ENCODE measurements around the gene MAN2A1. TPM values are rescaled to one million over a fixed set of nuclear protein-coding genes. Genes with fewer than 3 reads are reported as not detected.

The MAN2A1 gene
- total and polyA plus RNA-seq, 10 donors = 9.5 to 84.8 (median 54.5) TPM

DNA sequence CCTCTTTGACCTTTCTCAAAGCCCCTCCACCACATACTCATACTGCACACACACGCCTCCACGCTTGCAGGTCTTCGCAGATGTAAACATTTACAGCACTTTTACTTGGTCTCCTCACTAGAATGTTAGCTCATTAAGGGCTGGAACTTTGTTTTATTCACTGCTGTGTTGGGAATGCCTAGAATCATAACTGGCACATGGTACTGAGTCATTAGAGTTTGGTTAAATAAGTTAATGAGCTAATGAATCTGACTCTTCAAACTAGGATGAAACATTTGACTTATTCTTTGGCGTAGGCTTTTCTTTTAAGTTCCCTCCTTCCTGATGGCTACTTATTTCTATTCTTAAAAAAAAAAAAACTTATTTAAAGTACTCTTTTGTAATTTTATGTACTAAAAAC is 28.9 kb downstream of the MAN2A1 start:
- TF ChIP-seq, protein P1, sequence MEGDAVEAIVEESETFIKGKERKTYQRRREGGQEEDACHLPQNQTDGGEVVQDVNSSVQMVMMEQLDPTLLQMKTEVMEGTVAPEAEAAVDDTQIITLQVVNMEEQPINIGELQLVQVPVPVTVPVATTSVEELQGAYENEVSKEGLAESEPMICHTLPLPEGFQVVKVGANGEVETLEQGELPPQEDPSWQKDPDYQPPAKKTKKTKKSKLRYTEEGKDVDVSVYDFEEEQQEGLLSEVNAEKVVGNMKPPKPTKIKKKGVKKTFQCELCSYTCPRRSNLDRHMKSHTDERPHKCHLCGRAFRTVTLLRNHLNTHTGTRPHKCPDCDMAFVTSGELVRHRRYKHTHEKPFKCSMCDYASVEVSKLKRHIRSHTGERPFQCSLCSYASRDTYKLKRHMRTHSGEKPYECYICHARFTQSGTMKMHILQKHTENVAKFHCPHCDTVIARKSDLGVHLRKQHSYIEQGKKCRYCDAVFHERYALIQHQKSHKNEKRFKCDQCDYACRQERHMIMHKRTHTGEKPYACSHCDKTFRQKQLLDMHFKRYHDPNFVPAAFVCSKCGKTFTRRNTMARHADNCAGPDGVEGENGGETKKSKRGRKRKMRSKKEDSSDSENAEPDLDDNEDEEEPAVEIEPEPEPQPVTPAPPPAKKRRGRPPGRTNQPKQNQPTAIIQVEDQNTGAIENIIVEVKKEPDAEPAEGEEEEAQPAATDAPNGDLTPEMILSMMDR (IDR thresholded peaks at IDR 0.05 in 8 of 11, conservative IDR thresholded peaks at IDR 0.05 in 3 of 11) = no peak
- no peak for TF ChIP-seq POLR2AphosphoS5 (IDR thresholded peaks at IDR 0.05)
- TF ChIP-seq POLR2A (IDR thresholded peaks at IDR 0.05) = no peak
- Histone ChIP-seq H3K4me3 (no peak overlapping the region), H3K27me3 (replicated peaks in 1 of 7) (no peaks in the 10 kb centered on the region), H3K9me3 (no peaks in the 10 kb centered on the region), H3K4me1 (peaks cover 0 to under 1% (median 0%) of the 10 kb centered on the region in 6 donors), H3K27ac (no peak overlapping the region), H3K36me3 (peaks cover 0 to 48% (median 15%) of the 10 kb centered on the region in 6 donors)
- WGBS, 5 donors = 85 to 99% (median 96%) methylated on average over 4 of the region's 4 CpGs
- DNase-seq = no peak
- intact Hi-C loops (cut with DNase I; ENCODE audit: low total_unique reads) = no loop called here

DNA sequence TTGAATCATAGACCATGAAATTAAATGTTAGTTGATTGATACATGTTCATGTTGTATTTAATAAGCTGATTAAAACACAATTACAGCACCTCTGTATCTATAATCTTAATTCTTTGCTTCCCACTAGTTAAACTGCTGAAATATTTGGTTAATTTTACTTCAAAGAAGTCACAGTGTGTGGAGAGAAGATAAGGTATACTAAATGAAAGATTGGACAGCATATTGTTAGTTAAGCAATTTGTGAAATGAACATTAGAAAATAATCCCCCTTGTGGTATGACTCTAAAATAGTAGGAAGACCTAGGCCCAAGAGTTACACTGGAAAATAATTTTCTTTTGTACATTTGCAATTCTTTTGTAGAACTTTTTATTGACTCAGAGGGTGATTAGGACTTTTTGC is 30.3 kb downstream of the MAN2A1 start:
- Histone ChIP-seq H3K27me3 (replicated peaks in 1 of 7) (no peaks in the 10 kb centered on the region), H3K27ac (no peak overlapping the region), H3K4me3 (no peak overlapping the region), H3K4me1 (no peaks in the 10 kb centered on the region), H3K9me3 (no peaks in the 10 kb centered on the region), H3K36me3 (peaks cover 0 to 38% (median 15%) of the 10 kb centered on the region in 6 donors)
- no peak for DNase-seq
- TF ChIP-seq POLR2AphosphoS5 (IDR thresholded peaks at IDR 0.05) (no peak), POLR2A (IDR thresholded peaks at IDR 0.05) (no peak)
- TF ChIP-seq, protein P1 (IDR thresholded peaks at IDR 0.05 in 8 of 11, conservative IDR thresholded peaks at IDR 0.05 in 3 of 11) = no peak
- intact Hi-C loops (cut with DNase I; ENCODE audit: low total_unique reads) = no loop called here

DNA sequence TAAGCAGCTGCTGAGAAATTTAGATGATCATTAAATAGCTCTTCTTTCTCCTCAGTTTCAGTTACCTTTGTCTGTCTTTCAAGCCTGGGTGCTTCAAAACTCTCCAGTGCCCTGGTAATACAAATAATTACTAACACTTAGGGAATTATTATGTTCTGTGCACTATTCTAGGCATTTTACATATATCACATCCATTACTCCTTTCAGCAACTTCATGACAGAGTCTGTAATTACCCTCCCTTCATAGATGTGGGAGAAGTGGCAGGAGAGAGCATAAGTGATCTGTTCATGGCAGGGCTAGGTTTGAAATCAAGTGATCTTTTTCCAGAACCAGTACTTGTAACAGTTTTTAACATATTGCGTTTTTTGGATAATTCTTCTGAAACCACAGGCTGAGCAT is 32.0 kb downstream of the MAN2A1 start:
- Histone ChIP-seq H3K27me3 (replicated peaks in 1 of 7) (no peaks in the 10 kb centered on the region), H3K36me3 (peaks cover 0 to 25% (median 13%) of the 10 kb centered on the region in 6 donors), H3K9me3 (no peaks in the 10 kb centered on the region), H3K4me1 (no peaks in the 10 kb centered on the region), H3K27ac (no peak overlapping the region), H3K4me3 (no peak overlapping the region)
- intact Hi-C loops (cut with DNase I; ENCODE audit: low total_unique reads) = no loop called here
- no peak for DNase-seq
- 89 to 97% (median 95%) methylated on average over 1 of the region's 1 CpG for WGBS, 5 donors
- TF ChIP-seq, protein P1 (IDR thresholded peaks at IDR 0.05 in 8 of 11, conservative IDR thresholded peaks at IDR 0.05 in 3 of 11) = no peak
- no peak for TF ChIP-seq POLR2A (IDR thresholded peaks at IDR 0.05)
- no peak for TF ChIP-seq POLR2AphosphoS5 (IDR thresholded peaks at IDR 0.05)

DNA sequence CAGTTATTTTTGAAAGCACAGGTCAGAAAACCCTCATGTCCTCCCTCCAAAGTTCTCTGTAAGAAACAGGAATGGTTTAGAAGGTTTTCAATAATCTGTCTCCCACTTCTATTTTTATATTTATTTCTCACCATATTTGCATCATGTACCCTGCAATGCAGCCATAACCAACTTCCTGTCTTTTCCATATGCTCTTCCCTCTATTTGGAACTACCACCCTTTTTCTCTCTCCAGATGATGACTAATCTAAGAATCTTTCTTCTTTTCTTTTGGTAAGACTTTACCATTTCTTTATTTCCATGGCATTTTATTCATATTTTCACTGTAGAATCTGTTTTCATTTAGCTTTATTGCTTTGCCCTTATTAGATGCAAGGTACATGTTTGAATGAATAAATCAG is 33.9 kb downstream of the MAN2A1 start:
- no peaks in the 10 kb centered on the region for H3K9me3 ChIP-seq
- no peak for DNase-seq
- H3K4me1 ChIP-seq = no peaks in the 10 kb centered on the region
- no peaks in the 10 kb centered on the region for H3K27me3 ChIP-seq (replicated peaks in 1 of 7)
- TF ChIP-seq POLR2AphosphoS5 (IDR thresholded peaks at IDR 0.05) (no peak), POLR2A (IDR thresholded peaks at IDR 0.05) (no peak)
- TF ChIP-seq, protein P1 (IDR thresholded peaks at IDR 0.05 in 8 of 11, conservative IDR thresholded peaks at IDR 0.05 in 3 of 11) = no peak
- peaks cover 0 to 6% (median under 1%) of the 10 kb centered on the region in 6 donors for H3K36me3 ChIP-seq
- H3K27ac ChIP-seq = no peak overlapping the region
- intact Hi-C loops (cut with DNase I; ENCODE audit: low total_unique reads) = no loop called here
- no peak overlapping the region for H3K4me3 ChIP-seq

Measured in spleen (tissue), 11 donors.